Measurements from ENCODE around the gene ZNF174.

- no peak for TF ChIP-seq CTCF (IDR thresholded peaks at IDR 0.05)
- TF ChIP-seq POLR2AphosphoS5 (IDR thresholded peaks at IDR 0.05): no peak
- no peak for TF ChIP-seq POLR2A (IDR thresholded peaks at IDR 0.05)
These were observed 23.1 kb upstream of the ZNF174 start for GRCh38 chr16:3377917-3378316.
